Ovary (tissue), 9 donors: ENCODE measurements around the gene C19orf81. TPM values are rescaled to one million over a fixed set of nuclear protein-coding genes. Genes with fewer than 3 reads are reported as not detected.
"Not testable (repeated sequence)": the region's sequence is repeated elsewhere in the genome, so short reads cannot be mapped to it uniquely, and the experiment has no call there.

ENCODE experiments used
- DNase-seq, 5 donors: peaks; one replicate each; pipeline ENCODE4 v3.0.0-alpha.2; 2019 to 2020
- H3K27ac ChIP-seq, 2 donors: fragments of 200-600 bp; one replicate each; pipeline versions ENCODE4 v1.5.1 to v1.8.0; 2019 to 2022
- H3K27me3 ChIP-seq: fragments of 200-600 bp; one replicate; pipeline ENCODE4 v1.8.0; 2022
- H3K36me3 ChIP-seq: fragments of 200-600 bp; sonication (generic); one replicate; pipeline ENCODE4 v1.5.1; 2019
- H3K4me1 ChIP-seq: one replicate; pipeline ENCODE4 v1.8.1; 2013; ENCODE audit warnings: mild to moderate bottlenecking, moderate library complexity; ENCODE audit not compliant: insufficient read depth
- H3K4me3 ChIP-seq: fragments of 200-600 bp; sonication (generic); one replicate; pipeline ENCODE4 v1.5.1; 2017
- H3K9me3 ChIP-seq, 2 donors: fragments of 200-600 bp in 1 of 2; sonication (generic) in 1 of 2; one replicate each; pipeline versions ENCODE4 v1.5.1 to v1.8.1; 2013 to 2019; ENCODE audit warnings: mild to moderate bottlenecking in 1 of 2, moderate library complexity in 1 of 2
- CTCF ChIP-seq, 3 donors: fragments of 450-650 bp in 2 of 3; fragments of 200-600 bp in 1 of 3; IDR thresholded peaks; one replicate each; pipeline versions ENCODE4 v1.5.1 to v1.8.0; 2016 to 2022; ENCODE audit warnings: antibody characterized with exemption in 3 of 3, mild to moderate bottlenecking in 1 of 3
- EP300 ChIP-seq: sonication (generic); formaldehyde crosslinking; IDR thresholded peaks from one replicate; pipeline ENCODE4 v1.6.1; 2017; ENCODE audit warnings: antibody characterized with exemption
- POLR2A ChIP-seq: fragments of 450-650 bp; IDR thresholded peaks from one replicate; pipeline ENCODE4 v1.6.1; 2017; ENCODE audit warnings: antibody characterized with exemption, mild to moderate bottlenecking, moderate library complexity
- WGBS, 3 donors: extraction: QIAGEN DNeasy Blood & Tissue Kit in 1 of 3; methylation state at CpG; one replicate each; pipeline versions ENCODE4 v1.1.5 to v1.1.7; 2013 to 2017; 5-methylcytosine and 5-hydroxymethylcytosine counted together
- intact Hi-C, 4 donors: fragments of 100-400 bp; cut with DNase I; formaldehyde crosslinking; loops; one replicate each; pipeline versions ENCODE4 v1.11.0 to v1.15.1; 2022 to 2023
- polyA plus RNA-seq, 2 donors: library from polyadenylated mRNA; stranded (reverse); fragments of 200-250 nt in 1 of 2; fragments of 350-450 nt in 1 of 2; fragmentation: Illumina TruSeq in 1 of 2; extraction: RNeasy Lipid Tissue Mini Kit (QIAGEN cat#74804) in 1 of 2; gene quantifications; one replicate each; pipeline ENCODE4 v1.2.3, GENCODE V29; 2013 to 2014
- total RNA-seq, 7 donors: library from RNA; depleted of rRNA in 2 of 7; stranded (reverse); fragments of >200 nt in 2 of 7; fragmentation: NEBNext Ultra II Directional in 3 of 7; extraction: Animal tissue kit (Norgen Biotek cat#: 25700) in 3 of 7; gene quantifications; one replicate each; pipeline versions ENCODE4 v1.1.0 to v1.2.4, GENCODE V29; 2016 to 2023
- donor health status: DM: no; HTN: no; CAD: no; lungs with moderate emphysema.
- donor health status: DM: no; HTN: no; CAD: no.
- donor health status: Bipolar disorder and iron deficiency.
- donor health status: DM: yes; HTN: yes; CAD: no.
- donor health status: DM: no; HTN: no; CAD: no.
- donor health status: DM: yes; HTN: yes; CAD: no.

C19orf81 gene
- total and polyA plus RNA-seq, 9 donors: 1.1 to 12.6 (median 2.1) TPM; not detected in 5

GRCh38 chr19:50619184-50619583 lies 30.1 kb upstream of the C19orf81 start:
- H3K36me3 ChIP-seq, H3K4me1 ChIP-seq, H3K9me3 ChIP-seq, intact Hi-C loops, H3K27ac ChIP-seq, H3K4me3 ChIP-seq, DNase-seq, H3K27me3 ChIP-seq: not testable (repeated sequence)
- WGBS, 3 donors: 78 to 83% (median 79%) methylated on average over 5 of the region's 5 CpGs

GRCh38 chr19:50620394-50620906 lies 28.8 kb upstream of the C19orf81 start:
- H3K4me3 ChIP-seq, H3K27ac ChIP-seq, DNase-seq, H3K4me1 ChIP-seq, H3K36me3 ChIP-seq, intact Hi-C loops, H3K9me3 ChIP-seq, H3K27me3 ChIP-seq: not testable (repeated sequence)
- 64 to 81% (median 76%) methylated on average over 4 to 5 of the region's 5 CpGs for WGBS, 3 donors

- no peak for DNase-seq
- no peak overlapping the region for H3K27ac ChIP-seq
- WGBS, 3 donors: 87 to 91% (median 90%) methylated on average over 43 to 44 of the region's 44 CpGs
- TF ChIP-seq EP300 (no peak), CTCF (IDR thresholded peaks at IDR 0.05) (no peak), POLR2A (no peak)
- H3K4me1 ChIP-seq: no peaks in the 10 kb centered on the region
- no peaks in the 10 kb centered on the region for H3K36me3 ChIP-seq
- intact Hi-C loops: no loop called here
- no peak overlapping the region for H3K4me3 ChIP-seq
- H3K27me3 ChIP-seq: no peaks in the 10 kb centered on the region
- H3K9me3 ChIP-seq: no peaks in the 10 kb centered on the region
These were observed 24.2 kb upstream of the C19orf81 start for GRCh38 chr19:50624949-50625600.

GRCh38 chr19:50626011-50626410 lies 23.2 kb upstream of the C19orf81 start:
- 56% methylated on average over 4 of the region's 4 CpGs for WGBS, 3 donors
- Histone ChIP-seq H3K4me3 (no peak overlapping the region), H3K27me3 (no peaks in the 10 kb centered on the region), H3K4me1 (no peaks in the 10 kb centered on the region), H3K27ac (no peak overlapping the region), H3K9me3 (no peaks in the 10 kb centered on the region), H3K36me3 (no peaks in the 10 kb centered on the region)
- TF ChIP-seq POLR2A (no peak), CTCF (IDR thresholded peaks at IDR 0.05) (no peak), EP300 (no peak)
- intact Hi-C loops: no loop called here
- no peak for DNase-seq

- intact Hi-C loops: no loop called here
- no peak for DNase-seq
- no peaks in the 10 kb centered on the region for H3K4me1 ChIP-seq
- no peak overlapping the region for H3K27ac ChIP-seq
- TF ChIP-seq CTCF (IDR thresholded peaks at IDR 0.05): no peak
- TF ChIP-seq EP300: no peak
- TF ChIP-seq POLR2A: no peak
- H3K9me3 ChIP-seq: no peaks in the 10 kb centered on the region
- no peak overlapping the region for H3K4me3 ChIP-seq
- WGBS, 3 donors: 57 to 68% (median 63%) methylated on average over 4 of the region's 4 CpGs
- H3K36me3 ChIP-seq: no peaks in the 10 kb centered on the region
- no peaks in the 10 kb centered on the region for H3K27me3 ChIP-seq
These were observed 22.4 kb upstream of the C19orf81 start for GRCh38 chr19:50626795-50627194.
